ENCODE measurements around the gene RHBDF1.

- no peak for TF ChIP-seq POLR2AphosphoS5 (IDR thresholded peaks at IDR 0.05)
- TF ChIP-seq REST (IDR thresholded peaks at IDR 0.05; ENCODE audit: borderline replicate concordance): no peak
- TF ChIP-seq CTCF (IDR thresholded peaks at IDR 0.05; ENCODE audit: poor library complexity, severe bottlenecking): peak; percentile 76
- no peak for TF ChIP-seq EP300 (conservative IDR thresholded peaks at IDR 0.05; ENCODE audit: poor library complexity, severe bottlenecking)
- no peak for TF ChIP-seq EZH2 (IDR thresholded peaks at IDR 0.05; ENCODE audit: borderline replicate concordance, insufficient read depth, low read length, poor library complexity, severe bottlenecking)
- peak; percentile 18 for TF ChIP-seq MXI1 (conservative IDR thresholded peaks at IDR 0.05; ENCODE audit: poor library complexity, severe bottlenecking)
Observed at GRCh38 chr16:96935-97381, 24.5 kb upstream of the RHBDF1 start.
